K562 (cell line): ENCODE measurements around the gene COL5A3. TPM values are rescaled to one million over a fixed set of nuclear protein-coding genes. Genes with fewer than 3 reads are reported as not detected.

Experiments
- ATAC-seq: fragments of 200-7000 bp; cut with Tn5 transposase; 3 replicates; pipeline ENCODE4 v1.9.1; 2020; ENCODE audit warnings: moderate library complexity
- BruUV-seq: library from RNA; stranded (reverse); fragments of 400-500 nt; replicated peaks from 2 replicates; lab custom pipeline; 2021; lab: Mats Ljungman, UMichigan
- CTCF ChIA-PET: fragments of 300-600 bp; formaldehyde crosslinking; extraction: SDS; loops from one replicate; lab custom pipeline; 2021; ENCODE audit warnings: low intra/inter-chr PET ratio; lab: Yijun Ruan, JAX
- POLR2A ChIA-PET: fragments of 300-600, 350-650 bp; sonication (Branson Sonifier 250); formaldehyde crosslinking; extraction: SDS; loops from one replicate; lab custom pipeline; 2021; ENCODE audit warnings: antibody characterized with exemption, inconsistent platforms; lab: Yijun Ruan, JAX
- DNase-seq, 4 experiments: peaks; one replicate each; pipeline versions ENCODE4 v3.0.0 to v3.0.0-alpha.2; 2011 to 2018; ENCODE audit warnings: low spot score in 3 of 4, mixed read lengths in 3 of 4; ENCODE audit errors: extremely low read depth in 1 of 4
- FAIRE-seq: peaks from 2 replicates; lab custom pipeline; 2011; peaks lifted over from hg19 to GRCh38; lab: Jason Lieb, UNC
- H2AFZ ChIP-seq: 2 replicates; pipeline ENCODE4 v1.6.0; 2011; ENCODE audit warnings: low read depth, low read length, control low read depth, inconsistent platforms
- H3K27ac ChIP-seq: fragments of 200-600 bp; 3 replicates; pipeline ENCODE4 v1.8.0; 2011; ENCODE audit warnings: low read depth, mild to moderate bottlenecking, control low read depth, inconsistent platforms, low read length, moderate library complexity, mixed read lengths; ENCODE audit errors: extremely low read depth
- H3K27me3 ChIP-seq, 2 experiments: fragments of 300-600 bp in 1 of 2; 2 replicates in 1 of 2; 3 replicates in 1 of 2; pipeline versions ENCODE4 v1.6.0 to v1.8.0; 2011; ENCODE audit warnings: inconsistent platforms in 2 of 2, low read length in 2 of 2, mild to moderate bottlenecking in 1 of 2, mixed read lengths in 1 of 2, moderate library complexity in 1 of 2; ENCODE audit not compliant: control insufficient read depth in 2 of 2, insufficient read depth in 2 of 2
- H3K36me3 ChIP-seq: fragments of 300-600 bp; 3 replicates; pipeline ENCODE4 v1.8.0; 2011; ENCODE audit warnings: mild to moderate bottlenecking, low read length, inconsistent platforms; ENCODE audit not compliant: control insufficient read depth, insufficient read depth
- H3K4me1 ChIP-seq, 2 experiments: fragments of 200-600 bp in 1 of 2; replicated peaks in 1 of 2; 2 replicates in 1 of 2; 3 replicates in 1 of 2; pipeline versions ENCODE4 v1.5.1 to v1.8.0; 2011; ENCODE audit warnings: inconsistent platforms in 2 of 2, low read length in 2 of 2, mild to moderate bottlenecking in 1 of 2, mixed read lengths in 1 of 2, moderate library complexity in 1 of 2; ENCODE audit not compliant: control insufficient read depth in 2 of 2, insufficient read depth in 2 of 2
- H3K4me2 ChIP-seq: 2 replicates; pipeline ENCODE4 v1.6.1; 2011; ENCODE audit warnings: low read length, control low read depth, inconsistent platforms, mixed read lengths; ENCODE audit not compliant: insufficient read depth
- H3K4me3 ChIP-seq: fragments of 200-600 bp; sonication (generic), shearing (Covaris generic); 2 replicates; pipeline ENCODE4 v1.5.1; 2016; ENCODE audit warnings: control low read depth, inconsistent platforms
- H3K79me2 ChIP-seq: fragments of 200-600 bp; 3 replicates; pipeline ENCODE4 v1.8.0; 2011; ENCODE audit warnings: low read length, inconsistent platforms; ENCODE audit not compliant: control insufficient read depth, insufficient read depth
- H3K9ac ChIP-seq, 2 experiments: 2 replicates each; pipeline versions ENCODE4 v1.6.0 to v1.6.1; 2011; ENCODE audit warnings: low read depth in 2 of 2, low read length in 2 of 2, control low read depth in 1 of 2, inconsistent platforms in 1 of 2, mild to moderate bottlenecking in 1 of 2, mixed read lengths in 1 of 2; ENCODE audit not compliant: insufficient read depth in 1 of 2
- H3K9me1 ChIP-seq: one replicate; pipeline ENCODE4 v1.6.0; 2011; ENCODE audit warnings: inconsistent platforms, mild to moderate bottlenecking, low read length, moderate library complexity; ENCODE audit not compliant: control insufficient read depth, insufficient read depth
- H3K9me3 ChIP-seq: replicated peaks from 2 replicates; pipeline ENCODE4 v1.5.1; 2011; ENCODE audit warnings: low read depth, low read length, inconsistent platforms; ENCODE audit not compliant: control insufficient read depth, insufficient read depth
- H4K20me1 ChIP-seq: replicated peaks from 2 replicates; pipeline ENCODE4 v1.6.1; 2011; ENCODE audit warnings: low read length, inconsistent platforms, mixed read lengths; ENCODE audit not compliant: control insufficient read depth, insufficient read depth
- BCL6 ChIP-seq: fragments of 250-450 bp; sonication (Bioruptor Pico); IDR thresholded peaks from 2 replicates; pipeline ENCODE4 v1.4.0; 2020
- COPS2 ChIP-seq: fragments of 450-650 bp; conservative IDR thresholded peaks from 2 replicates; pipeline ENCODE4 v1.6.1; 2016; ENCODE audit warnings: mild to moderate bottlenecking, moderate library complexity
- FOXK2 ChIP-seq, 2 experiments: fragments of 450-650 bp; IDR thresholded peaks in 1 of 2; conservative IDR thresholded peaks in 1 of 2; 2 replicates each; pipeline ENCODE4 v1.6.1; 2016; ENCODE audit warnings: low read depth in 2 of 2, mild to moderate bottlenecking in 1 of 2
- HDGF ChIP-seq: fragments of 450-650 bp; IDR thresholded peaks from 2 replicates; pipeline ENCODE4 v1.6.1; 2016
- KDM1A ChIP-seq, 2 experiments: fragments of 450-650 bp; IDR thresholded peaks; 2 replicates each; pipeline ENCODE4 v1.6.1; 2016; ENCODE audit warnings: mild to moderate bottlenecking in 2 of 2
- MTA2 ChIP-seq: fragments of 450-650 bp; IDR thresholded peaks from 2 replicates; pipeline ENCODE4 v1.6.1; 2016; ENCODE audit warnings: low read depth
- NFRKB ChIP-seq: fragments of 450-650 bp; IDR thresholded peaks from 2 replicates; pipeline ENCODE4 v1.6.1; 2016; ENCODE audit warnings: low read depth
- RFX7 ChIP-seq: fragments of 250-450 bp; sonication (Bioruptor Pico); IDR thresholded peaks from 2 replicates; pipeline ENCODE4 v1.5.1; 2021; ENCODE audit warnings: mild to moderate bottlenecking
- ZFP36 ChIP-seq: fragments of 150-350 bp; IDR thresholded peaks from 2 replicates; pipeline ENCODE4 v1.6.1; 2018; ENCODE audit warnings: low read length, low read depth; ENCODE audit not compliant: partially characterized antibody
- WGBS: fragments of 100-300 bp; shearing (Covaris generic); methylation state at CpG from one replicate; pipeline ENCODE4 v1.1.6; 2016; ENCODE audit warnings: low coverage, mixed read lengths; ENCODE audit not compliant: insufficient coverage; ENCODE audit errors: missing lambda C conversion rate; 5-methylcytosine and 5-hydroxymethylcytosine counted together
- in situ Hi-C: fragments of 300-500 bp; cut with MboI; formaldehyde crosslinking; loops from 4 replicates; pipeline ENCODE4 v1.15.0; 2018; ENCODE audit warnings: inconsistent platforms, mixed read lengths
- intact Hi-C: fragments of 100-400 bp; cut with micrococcal nuclease; formaldehyde crosslinking; loops from 2 replicates; pipeline ENCODE4 v1.14.2; 2022
- polyA plus RNA-seq, 8 experiments: library from polyadenylated mRNA; depleted of rRNA in 4 of 8; stranded (reverse) in 5 of 8; unstranded in 3 of 8; fragments of >200 nt; fragmentation: Nextera tagmentation in 2 of 8; fragmentation: Illumina TruSeq in 1 of 8; extraction: Ambion mirVana in 2 of 8; extraction: Trizol in 1 of 8; gene quantifications; 2 replicates each; pipeline versions ENCODE4 v1.2.1 to v1.2.3, GENCODE V29; 2011 to 2014; ENCODE audit warnings: inconsistent platforms in 1 of 8, missing spikeins in 1 of 8
- total RNA-seq, 7 experiments: library from RNA; depleted of rRNA in 6 of 7; stranded (reverse); fragments of >200 nt in 6 of 7; fragmentation: Illumina TruSeq in 2 of 7; extraction: Trizol in 2 of 7; gene quantifications; 2 replicates each; pipeline versions ENCODE4 v1.2.1 to v1.2.3, GENCODE V29; 2011 to 2021; ENCODE audit warnings: low replicate concordance in 1 of 7
- TF ChIP-seq, protein P1 (sequence below): sonication (generic); formaldehyde crosslinking; IDR thresholded peaks from 2 replicates; pipeline ENCODE4 v1.8.1; 2023; ENCODE audit warnings: mild to moderate bottlenecking, missing genetic modification reagents

Gene COL5A3
- total and polyA plus RNA-seq, 9 of the 15 experiments (the other 6 are each of a cell fraction or from before 2014, with no cell fraction given): 0.01 to 0.02 TPM; not detected in 7

DNA sequence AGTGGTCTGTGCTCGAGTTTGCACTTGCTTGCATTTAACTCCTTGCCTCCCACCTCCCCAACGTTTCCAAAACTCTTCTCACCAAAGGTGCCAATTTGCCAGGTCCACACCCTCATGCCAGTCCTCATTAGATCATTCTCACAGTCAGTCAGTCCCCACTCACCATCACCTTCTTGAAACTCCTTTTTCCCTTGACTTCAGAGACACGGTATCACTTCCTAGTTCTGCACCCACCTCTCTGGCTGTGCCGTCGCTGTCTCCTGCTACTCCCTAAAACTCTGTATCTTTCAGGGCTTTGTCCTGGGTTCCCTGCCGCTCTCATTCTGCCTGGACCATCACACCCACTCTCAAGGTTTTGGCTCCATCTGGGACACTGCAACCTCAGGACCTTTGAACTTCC lies 93.6 kb downstream of the COL5A3 start:
- no peaks in the 10 kb centered on the region for H3K36me3 ChIP-seq
- H3K4me3 ChIP-seq: no peak overlapping the region
- peaks cover 6 to 20% of the 10 kb centered on the region in 2 experiments; a peak in 4 of 5 replicates for H3K4me1 ChIP-seq
- no peaks in the 10 kb centered on the region for H3K9me3 ChIP-seq
- DNase-seq (no peak), ATAC-seq (no peak), FAIRE-seq (no peak)
- ChIA-PET CTCF (interaction anchor here (0.6 kb wide), 1 partner anchor 15 kb away, joined by 3 read pairs; no protein-coding TSS in a partner anchor), POLR2A (interaction anchor here (0.6 kb wide), 1 partner anchor 89 kb away, joined by 3 read pairs; the partner anchor contains the start of gene UBL5)
- TF ChIP-seq COPS2: no peak
- TF ChIP-seq HDGF: no peak
- in situ Hi-C loops (no loop called here), intact Hi-C loops (loop anchor here (10.0 kb wide), 1 partner anchor 292 kb away; the partner anchor contains the start of gene ZNF561)
- no peaks in the 10 kb centered on the region for H4K20me1 ChIP-seq
- no peaks in the 10 kb centered on the region for H3K79me2 ChIP-seq
- H2AFZ ChIP-seq: peak overlapping the region; percentile 67; the same call in 1 of the 2 replicates
- peak overlapping the region; percentile 3; the same call in 1 of the 2 replicates for H3K4me2 ChIP-seq
- no peak overlapping the region for H3K27ac ChIP-seq
- no peak overlapping the region; a peak in 1 of 4 replicates for H3K9ac ChIP-seq
- H3K9me1 ChIP-seq: no peaks in the 10 kb centered on the region
- no TSS peak for BruUV-seq
- H3K27me3 ChIP-seq: peaks cover 0 to 22% of the 10 kb centered on the region in 2 experiments; a peak in 4 of 5 replicates
- WGBS: 27% methylated on average over 6 of the region's 6 CpGs

DNA sequence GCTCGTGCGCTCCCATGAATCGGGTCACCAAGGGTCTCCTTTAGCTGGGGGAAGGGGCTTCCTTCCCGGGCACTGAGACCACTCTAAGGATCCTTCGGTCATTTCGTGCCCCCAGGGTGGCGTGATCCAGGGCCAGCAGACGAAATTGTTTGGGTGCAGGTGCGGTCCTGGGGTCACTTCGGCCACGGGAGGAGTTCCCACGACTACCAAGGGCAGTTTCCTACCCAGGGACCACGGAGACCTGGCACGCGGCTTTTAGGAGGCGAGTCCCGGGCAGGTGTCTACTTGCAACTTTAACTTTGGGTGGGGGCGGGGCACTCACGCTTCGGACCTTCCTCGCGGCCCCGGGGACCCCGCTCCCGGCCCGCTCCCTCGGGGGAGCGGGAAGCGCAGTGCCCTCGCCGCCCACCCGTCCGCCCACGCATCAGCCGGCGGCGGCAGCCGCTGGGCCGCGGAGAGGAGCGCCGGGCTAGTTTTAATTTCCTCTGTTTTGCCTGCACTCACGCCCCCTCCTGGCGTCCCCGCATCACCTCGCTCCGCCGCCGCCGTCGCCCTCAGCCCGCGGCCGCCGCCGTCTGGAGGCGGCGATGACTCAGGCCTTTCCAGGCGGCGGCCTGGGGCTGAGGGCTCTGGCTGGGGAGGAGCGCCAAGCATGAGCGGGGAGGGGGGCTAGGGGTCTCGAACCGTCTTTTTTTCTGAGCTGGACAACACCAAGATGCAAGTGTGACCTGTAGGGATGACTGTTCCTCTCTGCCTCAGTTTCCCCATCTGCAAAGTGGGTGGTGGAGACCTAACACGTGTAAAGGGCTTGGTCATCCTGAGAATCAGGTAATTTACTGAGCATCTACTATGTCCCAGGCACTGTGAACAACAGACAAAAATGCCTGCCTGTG lies 95.7 kb downstream of the COL5A3 start:
- Histone ChIP-seq H3K9me1 (no peaks in the 10 kb centered on the region), H3K9me3 (no peaks in the 10 kb centered on the region), H3K4me3 (peak overlapping the region; percentile 53), H3K27me3 (peaks cover 0 to 25% of the 10 kb centered on the region in 2 experiments; a peak in 3 of 5 replicates), H3K4me1 (peaks cover 6 to 20% of the 10 kb centered on the region in 2 experiments; a peak in 4 of 5 replicates), H3K27ac (peak overlapping the region; percentile 66), H4K20me1 (no peaks in the 10 kb centered on the region), H3K79me2 (no peaks in the 10 kb centered on the region), H3K36me3 (no peaks in the 10 kb centered on the region), H2AFZ (peak overlapping the region; percentile 99), H3K4me2 (peak overlapping the region; percentile 95), H3K9ac (peak overlapping the region; percentile 68 to 90)
- no TSS peak for BruUV-seq
- WGBS: under 1% methylated on average over 46 of the region's 65 CpGs
- in situ Hi-C loops (no loop called here), intact Hi-C loops (loop anchor here (10.0 kb wide), 1 partner anchor 290 kb away; the partner anchor contains the start of gene ZNF561)
- POLR2A ChIA-PET: interaction anchor here (0.5 kb wide), 1 partner anchor 28 kb away, joined by 3 read pairs; no protein-coding TSS in a partner anchor
- FAIRE-seq: peak; percentile 78
- CTCF ChIA-PET: interaction anchor here (0.5 to 1.8 kb wide), 3 partner anchors 58 to 85 kb away, joined by 3 to 16 read pairs (median 3); no protein-coding TSS in a partner anchor
- peak; percentile 89 to 94 (median 90) for DNase-seq
- peak; percentile 94 for ATAC-seq
- TF ChIP-seq RFX7 (CRISPR knock-in tag) (no peak), BCL6 (no peak), NFRKB (no peak), FOXK2 (conservative IDR thresholded peaks at IDR 0.05 in 1 of 2, IDR thresholded peaks at IDR 0.05 in 1 of 2; ENCODE audit: low read depth in 2 of 2) (no peak), ZFP36 (peak; percentile 39), KDM1A (IDR thresholded peaks at IDR 0.05) (peak; percentile 76 to 90), MTA2 (no peak)
- TF ChIP-seq, protein P1, sequence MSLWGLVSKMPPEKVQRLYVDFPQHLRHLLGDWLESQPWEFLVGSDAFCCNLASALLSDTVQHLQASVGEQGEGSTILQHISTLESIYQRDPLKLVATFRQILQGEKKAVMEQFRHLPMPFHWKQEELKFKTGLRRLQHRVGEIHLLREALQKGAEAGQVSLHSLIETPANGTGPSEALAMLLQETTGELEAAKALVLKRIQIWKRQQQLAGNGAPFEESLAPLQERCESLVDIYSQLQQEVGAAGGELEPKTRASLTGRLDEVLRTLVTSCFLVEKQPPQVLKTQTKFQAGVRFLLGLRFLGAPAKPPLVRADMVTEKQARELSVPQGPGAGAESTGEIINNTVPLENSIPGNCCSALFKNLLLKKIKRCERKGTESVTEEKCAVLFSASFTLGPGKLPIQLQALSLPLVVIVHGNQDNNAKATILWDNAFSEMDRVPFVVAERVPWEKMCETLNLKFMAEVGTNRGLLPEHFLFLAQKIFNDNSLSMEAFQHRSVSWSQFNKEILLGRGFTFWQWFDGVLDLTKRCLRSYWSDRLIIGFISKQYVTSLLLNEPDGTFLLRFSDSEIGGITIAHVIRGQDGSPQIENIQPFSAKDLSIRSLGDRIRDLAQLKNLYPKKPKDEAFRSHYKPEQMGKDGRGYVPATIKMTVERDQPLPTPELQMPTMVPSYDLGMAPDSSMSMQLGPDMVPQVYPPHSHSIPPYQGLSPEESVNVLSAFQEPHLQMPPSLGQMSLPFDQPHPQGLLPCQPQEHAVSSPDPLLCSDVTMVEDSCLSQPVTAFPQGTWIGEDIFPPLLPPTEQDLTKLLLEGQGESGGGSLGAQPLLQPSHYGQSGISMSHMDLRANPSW (CRISPR knock-in tag): no peak
